HCT116 (cell line): ENCODE data around the gene PEX11G. TPM values are rescaled to one million over a fixed set of nuclear protein-coding genes. Genes with fewer than 3 reads are reported as not detected.

Experiments used
- ATAC-seq: fragments of 200-7000 bp; cut with Tn5 transposase; 2 replicates; pipeline ENCODE4 v1.9.1; 2020; ENCODE audit warnings: mild to moderate bottlenecking, moderate library complexity
- BruUV-seq: library from RNA; stranded (reverse); fragments of 400-500 nt; replicated peaks from 2 replicates; lab custom pipeline; 2021; lab: Mats Ljungman, UMichigan
- CTCF ChIA-PET: fragments of 300-600 bp; sonication (Branson Sonifier 250); formaldehyde crosslinking; loops from one replicate; lab custom pipeline; 2021; ENCODE audit warnings: antibody characterized with exemption; lab: Charles Lee
- POLR2A ChIA-PET: fragments of 300-600, 350-600 bp; sonication (Branson Sonifier 250); formaldehyde crosslinking; loops from one replicate; lab custom pipeline; 2021; ENCODE audit warnings: antibody characterized with exemption; lab: Charles Lee
- RAD21 ChIA-PET, 2 experiments: fragments of 300-600 bp; sonication (Branson Sonifier 250); formaldehyde crosslinking; loops; one replicate each; lab custom pipeline; 2023; ENCODE audit warnings: low total read pairs in 2 of 2; ENCODE audit not compliant: uncharacterized antibody in 2 of 2, unreplicated experiment in 2 of 2, low non-redundant PET in 1 of 2; lab: Charles Lee
- DNase-seq: peaks from one replicate; pipeline ENCODE4 v3.0.0-alpha.2; 2010; ENCODE audit warnings: low read depth, low spot score
- H2AFZ ChIP-seq: fragments of 200-600 bp; shearing (Covaris generic), sonication (generic); 2 replicates; pipeline ENCODE4 v1.6.1; 2017; ENCODE audit warnings: low read depth, mixed run types, mixed read lengths, antibody characterized with exemption, low read length; ENCODE audit not compliant: poor library complexity, severe bottlenecking
- H3K27ac ChIP-seq: 2 replicates; pipeline ENCODE4 v1.5.1; 2012; ENCODE audit warnings: low read depth, low read length
- H3K27me3 ChIP-seq: fragments of 200-600 bp; sonication (generic); 2 replicates; pipeline ENCODE4 v1.6.1; 2016; ENCODE audit warnings: mixed run types, low read length, mixed read lengths; ENCODE audit not compliant: insufficient read depth
- H3K36me3 ChIP-seq, 2 experiments: fragments of 200-500 bp in 1 of 2; fragments of 200-600 bp in 1 of 2; sonication (Bioruptor generic) in 1 of 2; sonication (generic) in 1 of 2; 2 replicates each; pipeline versions ENCODE4 v1.5.1 to v1.6.1; 2014 to 2016; ENCODE audit warnings: low read length in 2 of 2, inconsistent platforms in 1 of 2, mixed read lengths in 1 of 2, mixed run types in 1 of 2; ENCODE audit not compliant: insufficient read depth in 2 of 2, control insufficient read depth in 1 of 2
- H3K4me1 ChIP-seq, 2 experiments: fragments of 200-600 bp in 1 of 2; sonication (generic) in 1 of 2; 2 replicates each; pipeline versions ENCODE4 v1.5.1 to v1.6.1; 2012 to 2017; ENCODE audit warnings: low read length in 2 of 2, inconsistent platforms in 1 of 2, mild to moderate bottlenecking in 1 of 2, mixed read lengths in 1 of 2, mixed run types in 1 of 2, moderate library complexity in 1 of 2; ENCODE audit not compliant: insufficient read depth in 2 of 2, control insufficient read depth in 1 of 2
- H3K4me2 ChIP-seq: fragments of 200-600 bp; sonication (generic); 2 replicates; pipeline ENCODE4 v1.6.1; 2017; ENCODE audit warnings: mixed run types, low read length, mixed read lengths
- H3K4me3 ChIP-seq, 2 experiments: fragments of 200-600 bp in 1 of 2; sonication (generic) in 1 of 2; replicated peaks in 1 of 2; 2 replicates each; pipeline ENCODE4 v1.5.1; 2011 to 2016; ENCODE audit warnings: low read length in 2 of 2, control low read depth in 1 of 2, low read depth in 1 of 2, mild to moderate bottlenecking in 1 of 2, mixed read lengths in 1 of 2, mixed run types in 1 of 2
- H3K79me2 ChIP-seq: fragments of 200-600 bp; sonication (generic); 2 replicates; pipeline ENCODE4 v1.6.1; 2017; ENCODE audit warnings: mild to moderate bottlenecking, mixed run types, low read length, moderate library complexity, mixed read lengths; ENCODE audit not compliant: insufficient read depth
- H3K9ac ChIP-seq: fragments of 200-600 bp; sonication (generic); 2 replicates; pipeline ENCODE4 v1.6.1; 2016; ENCODE audit warnings: low read length, mixed read lengths
- H3K9me2 ChIP-seq: fragments of 200-600 bp; sonication (generic), shearing (Covaris generic); 2 replicates; pipeline ENCODE4 v1.6.1; 2017; ENCODE audit warnings: mixed run types, mild to moderate bottlenecking, moderate library complexity; ENCODE audit not compliant: insufficient read depth
- H3K9me3 ChIP-seq, 2 experiments: fragments of 200-500 bp in 1 of 2; fragments of 200-600 bp in 1 of 2; sonication (Bioruptor generic) in 1 of 2; sonication (generic) in 1 of 2; 2 replicates each; pipeline ENCODE4 v1.6.1; 2014 to 2017; ENCODE audit warnings: low read length in 2 of 2, mixed read lengths in 2 of 2, inconsistent platforms in 1 of 2, low read depth in 1 of 2, mild to moderate bottlenecking in 1 of 2, mixed run types in 1 of 2, moderate library complexity in 1 of 2; ENCODE audit not compliant: control insufficient read depth in 1 of 2, insufficient read depth in 1 of 2
- H4K20me1 ChIP-seq: fragments of 200-600 bp; sonication (generic), shearing (Covaris generic); 2 replicates; pipeline ENCODE4 v1.6.1; 2017; ENCODE audit warnings: mixed run types, mild to moderate bottlenecking, moderate library complexity; ENCODE audit not compliant: insufficient read depth
- CBX3 ChIP-seq: IDR thresholded peaks from 2 replicates; pipeline ENCODE4 v1.6.1; 2012; ENCODE audit warnings: low read depth
- CEBPB ChIP-seq: IDR thresholded peaks from 2 replicates; pipeline ENCODE4 v1.6.1; 2012; ENCODE audit warnings: low read depth
- EZH2phosphoT487 ChIP-seq: fragments of 200-600 bp; IDR thresholded peaks from 2 replicates; pipeline ENCODE4 v1.6.1; 2018; ENCODE audit warnings: antibody characterized with exemption, borderline replicate concordance
- POLR2A ChIP-seq: IDR thresholded peaks from 2 replicates; pipeline ENCODE4 v1.7.0; 2011; ENCODE audit warnings: borderline replicate concordance; ENCODE audit not compliant: insufficient read depth, insufficient read length; ENCODE audit errors: extremely low read depth
- POLR2AphosphoS5 ChIP-seq: IDR thresholded peaks from 2 replicates; pipeline ENCODE4 v1.6.1; 2011; ENCODE audit warnings: mild to moderate bottlenecking, low read depth, low read length, moderate library complexity
- RAD21 ChIP-seq: IDR thresholded peaks from 2 replicates; pipeline ENCODE4 v1.6.1; 2012; ENCODE audit warnings: low read depth, mild to moderate bottlenecking
- SP1 ChIP-seq: IDR thresholded peaks from 2 replicates; pipeline ENCODE4 v1.6.1; 2012; ENCODE audit warnings: low read depth
- SRF ChIP-seq: IDR thresholded peaks from 2 replicates; pipeline ENCODE4 v1.6.1; 2012; ENCODE audit warnings: low read depth
- TCF7L2 ChIP-seq: IDR thresholded peaks from 2 replicates; pipeline ENCODE4 v1.7.0; 2011; ENCODE audit warnings: borderline replicate concordance, inconsistent platforms; ENCODE audit not compliant: insufficient read depth, insufficient read length; ENCODE audit errors: extremely low read depth
- ZFX ChIP-seq: fragments of 450-650 bp; IDR thresholded peaks from 2 replicates; pipeline ENCODE4 v1.6.1; 2017
- ZNF274 ChIP-seq: fragments of 200-500 bp; sonication (Bioruptor generic); IDR thresholded peaks from 2 replicates; pipeline ENCODE4 v1.6.1; 2014; ENCODE audit warnings: mild to moderate bottlenecking, low read depth, low read length, inconsistent platforms
- intact Hi-C: fragments of 100-400 bp; cut with micrococcal nuclease; formaldehyde crosslinking; loops from 2 replicates; pipeline ENCODE4 v1.10.0; 2022
- total RNA-seq: library from RNA; stranded (reverse); gene quantifications from one replicate; pipeline ENCODE4 v1.2.1, GENCODE V29; 2021; ENCODE audit not compliant: unreplicated experiment
- TF ChIP-seq, protein P1 (sequence below): IDR thresholded peaks from 2 replicates; pipeline ENCODE4 v1.6.1; 2012
- TF ChIP-seq, protein P2 (sequence below): IDR thresholded peaks from 2 replicates; pipeline ENCODE4 v1.6.1; 2012; ENCODE audit warnings: low read depth
- TF ChIP-seq, protein P3 (sequence below), 3 experiments: fragments of 200-600 bp in 1 of 3; sonication (generic) in 1 of 3; IDR thresholded peaks in 2 of 3; conservative IDR thresholded peaks in 1 of 3; 2 replicates each; pipeline ENCODE4 v1.5.1; 2012 to 2017; ENCODE audit warnings: low read depth in 2 of 3, low read length in 2 of 3, antibody characterized with exemption in 1 of 3, borderline replicate concordance in 1 of 3, control low read depth in 1 of 3, mild to moderate bottlenecking in 1 of 3, mixed read lengths in 1 of 3, mixed run types in 1 of 3, moderate library complexity in 1 of 3; ENCODE audit not compliant: insufficient read depth in 1 of 3
- TF ChIP-seq, protein P4 (sequence below): IDR thresholded peaks from 2 replicates; pipeline ENCODE4 v1.6.1; 2011; ENCODE audit warnings: mild to moderate bottlenecking, low read length, moderate library complexity; ENCODE audit not compliant: insufficient replicate concordance; ENCODE audit errors: extremely low read depth

The PEX11G gene
- total RNA-seq, 1 experiment from 2014 or later, result 6.4 TPM

DNA sequence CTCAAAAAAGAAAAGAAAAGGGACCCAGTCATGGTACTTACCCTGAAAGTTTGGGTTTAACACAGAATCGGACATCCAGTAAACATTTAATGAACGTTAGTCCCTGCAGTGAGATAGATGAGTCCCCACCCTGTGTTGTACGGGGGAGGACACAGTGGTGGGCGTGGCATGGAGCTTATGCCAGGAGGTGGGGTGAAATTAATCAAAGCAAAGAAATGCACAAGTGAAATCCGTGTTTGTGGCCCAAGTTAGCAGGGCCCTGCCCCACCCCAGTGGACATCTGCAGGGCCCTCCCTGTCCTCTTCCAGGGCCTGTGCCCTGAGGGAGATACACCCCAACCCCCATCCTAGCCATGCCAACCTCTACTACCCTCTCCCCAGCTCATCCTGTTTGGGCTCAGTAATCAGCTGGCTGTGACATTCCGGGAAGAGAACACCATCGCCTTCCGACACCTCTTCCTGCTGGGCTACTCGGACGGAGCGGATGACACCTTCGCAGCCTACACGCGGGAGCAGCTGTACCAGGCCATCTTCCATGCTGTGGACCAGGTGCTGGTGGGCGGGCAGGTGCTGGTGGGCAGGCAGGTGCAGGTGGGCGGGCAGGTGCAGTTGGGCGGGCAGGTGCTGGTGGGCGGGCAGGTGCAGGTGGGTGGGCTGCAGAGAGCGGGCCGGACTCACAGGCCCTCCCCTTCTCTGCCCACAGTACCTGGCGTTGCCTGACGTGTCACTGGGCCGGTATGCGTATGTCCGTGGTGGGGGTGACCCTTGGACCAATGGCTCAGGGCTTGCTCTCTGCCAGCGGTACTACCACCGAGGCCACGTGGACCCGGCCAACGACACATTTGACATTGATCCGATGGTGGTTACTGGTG is 37.5 kb upstream of the PEX11G start:
- H3K4me1 ChIP-seq, result peaks cover 11 to 17% of the 10 kb centered on the region in 2 experiments; a peak in 3 of 4 replicates
- DNase-seq (no peak), ATAC-seq (no peak)
- intact Hi-C loops, result no loop called here
- H4K20me1 ChIP-seq, result no peaks in the 10 kb centered on the region
- no TSS peak for BruUV-seq
- peaks cover 4% of the 10 kb centered on the region; the same call in 1 of the 2 replicates for H3K79me2 ChIP-seq
- no peaks in the 10 kb centered on the region for H3K9me3 ChIP-seq
- H3K9ac ChIP-seq, result no peak overlapping the region
- no peaks in the 10 kb centered on the region for H3K36me3 ChIP-seq
- ChIA-PET POLR2A (no interaction called here), RAD21 (no interaction called here), CTCF (no interaction called here)
- H3K4me2 ChIP-seq, result no peak overlapping the region
- no peak overlapping the region for H3K27ac ChIP-seq
- H3K27me3 ChIP-seq, result no peaks in the 10 kb centered on the region
- no peak overlapping the region for H2AFZ ChIP-seq
- no peak overlapping the region for H3K4me3 ChIP-seq
- TF ChIP-seq POLR2A (no peak), CBX3 (no peak), TCF7L2 (no peak), CEBPB (no peak), SP1 (no peak), ZFX (no peak), SRF (no peak), ZNF274 (no peak), POLR2AphosphoS5 (no peak), EZH2phosphoT487 (no peak), RAD21 (no peak)
- TF ChIP-seq, protein P1, sequence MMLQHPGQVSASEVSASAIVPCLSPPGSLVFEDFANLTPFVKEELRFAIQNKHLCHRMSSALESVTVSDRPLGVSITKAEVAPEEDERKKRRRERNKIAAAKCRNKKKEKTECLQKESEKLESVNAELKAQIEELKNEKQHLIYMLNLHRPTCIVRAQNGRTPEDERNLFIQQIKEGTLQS, result no peak
- TF ChIP-seq, protein P2, sequence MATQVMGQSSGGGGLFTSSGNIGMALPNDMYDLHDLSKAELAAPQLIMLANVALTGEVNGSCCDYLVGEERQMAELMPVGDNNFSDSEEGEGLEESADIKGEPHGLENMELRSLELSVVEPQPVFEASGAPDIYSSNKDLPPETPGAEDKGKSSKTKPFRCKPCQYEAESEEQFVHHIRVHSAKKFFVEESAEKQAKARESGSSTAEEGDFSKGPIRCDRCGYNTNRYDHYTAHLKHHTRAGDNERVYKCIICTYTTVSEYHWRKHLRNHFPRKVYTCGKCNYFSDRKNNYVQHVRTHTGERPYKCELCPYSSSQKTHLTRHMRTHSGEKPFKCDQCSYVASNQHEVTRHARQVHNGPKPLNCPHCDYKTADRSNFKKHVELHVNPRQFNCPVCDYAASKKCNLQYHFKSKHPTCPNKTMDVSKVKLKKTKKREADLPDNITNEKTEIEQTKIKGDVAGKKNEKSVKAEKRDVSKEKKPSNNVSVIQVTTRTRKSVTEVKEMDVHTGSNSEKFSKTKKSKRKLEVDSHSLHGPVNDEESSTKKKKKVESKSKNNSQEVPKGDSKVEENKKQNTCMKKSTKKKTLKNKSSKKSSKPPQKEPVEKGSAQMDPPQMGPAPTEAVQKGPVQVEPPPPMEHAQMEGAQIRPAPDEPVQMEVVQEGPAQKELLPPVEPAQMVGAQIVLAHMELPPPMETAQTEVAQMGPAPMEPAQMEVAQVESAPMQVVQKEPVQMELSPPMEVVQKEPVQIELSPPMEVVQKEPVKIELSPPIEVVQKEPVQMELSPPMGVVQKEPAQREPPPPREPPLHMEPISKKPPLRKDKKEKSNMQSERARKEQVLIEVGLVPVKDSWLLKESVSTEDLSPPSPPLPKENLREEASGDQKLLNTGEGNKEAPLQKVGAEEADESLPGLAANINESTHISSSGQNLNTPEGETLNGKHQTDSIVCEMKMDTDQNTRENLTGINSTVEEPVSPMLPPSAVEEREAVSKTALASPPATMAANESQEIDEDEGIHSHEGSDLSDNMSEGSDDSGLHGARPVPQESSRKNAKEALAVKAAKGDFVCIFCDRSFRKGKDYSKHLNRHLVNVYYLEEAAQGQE, result no peak
- TF ChIP-seq, protein P3, sequence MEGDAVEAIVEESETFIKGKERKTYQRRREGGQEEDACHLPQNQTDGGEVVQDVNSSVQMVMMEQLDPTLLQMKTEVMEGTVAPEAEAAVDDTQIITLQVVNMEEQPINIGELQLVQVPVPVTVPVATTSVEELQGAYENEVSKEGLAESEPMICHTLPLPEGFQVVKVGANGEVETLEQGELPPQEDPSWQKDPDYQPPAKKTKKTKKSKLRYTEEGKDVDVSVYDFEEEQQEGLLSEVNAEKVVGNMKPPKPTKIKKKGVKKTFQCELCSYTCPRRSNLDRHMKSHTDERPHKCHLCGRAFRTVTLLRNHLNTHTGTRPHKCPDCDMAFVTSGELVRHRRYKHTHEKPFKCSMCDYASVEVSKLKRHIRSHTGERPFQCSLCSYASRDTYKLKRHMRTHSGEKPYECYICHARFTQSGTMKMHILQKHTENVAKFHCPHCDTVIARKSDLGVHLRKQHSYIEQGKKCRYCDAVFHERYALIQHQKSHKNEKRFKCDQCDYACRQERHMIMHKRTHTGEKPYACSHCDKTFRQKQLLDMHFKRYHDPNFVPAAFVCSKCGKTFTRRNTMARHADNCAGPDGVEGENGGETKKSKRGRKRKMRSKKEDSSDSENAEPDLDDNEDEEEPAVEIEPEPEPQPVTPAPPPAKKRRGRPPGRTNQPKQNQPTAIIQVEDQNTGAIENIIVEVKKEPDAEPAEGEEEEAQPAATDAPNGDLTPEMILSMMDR (IDR thresholded peaks at IDR 0.05 in 2 of 3, conservative IDR thresholded peaks at IDR 0.05 in 1 of 3; ENCODE audit: borderline replicate concordance in 1 of 3, insufficient read depth in 1 of 3, low read depth in 2 of 3, low read length in 2 of 3), result no peak
- TF ChIP-seq, protein P4, sequence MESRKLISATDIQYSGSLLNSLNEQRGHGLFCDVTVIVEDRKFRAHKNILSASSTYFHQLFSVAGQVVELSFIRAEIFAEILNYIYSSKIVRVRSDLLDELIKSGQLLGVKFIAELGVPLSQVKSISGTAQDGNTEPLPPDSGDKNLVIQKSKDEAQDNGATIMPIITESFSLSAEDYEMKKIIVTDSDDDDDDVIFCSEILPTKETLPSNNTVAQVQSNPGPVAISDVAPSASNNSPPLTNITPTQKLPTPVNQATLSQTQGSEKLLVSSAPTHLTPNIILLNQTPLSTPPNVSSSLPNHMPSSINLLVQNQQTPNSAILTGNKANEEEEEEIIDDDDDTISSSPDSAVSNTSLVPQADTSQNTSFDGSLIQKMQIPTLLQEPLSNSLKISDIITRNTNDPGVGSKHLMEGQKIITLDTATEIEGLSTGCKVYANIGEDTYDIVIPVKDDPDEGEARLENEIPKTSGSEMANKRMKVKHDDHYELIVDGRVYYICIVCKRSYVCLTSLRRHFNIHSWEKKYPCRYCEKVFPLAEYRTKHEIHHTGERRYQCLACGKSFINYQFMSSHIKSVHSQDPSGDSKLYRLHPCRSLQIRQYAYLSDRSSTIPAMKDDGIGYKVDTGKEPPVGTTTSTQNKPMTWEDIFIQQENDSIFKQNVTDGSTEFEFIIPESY, result no peak
- no peaks in the 10 kb centered on the region for H3K9me2 ChIP-seq
